Loucy (cell line): Measurements from ENCODE around the gene BLNK.

ENCODE experiments used
- EZH2phosphoT487 ChIP-seq: fragments of 200-600 bp; IDR thresholded peaks from 2 replicates; pipeline ENCODE4 v1.6.1; 2018; ENCODE audit warnings: antibody characterized with exemption, mild to moderate bottlenecking, moderate library complexity, borderline replicate concordance
- TF ChIP-seq, protein P1 (sequence below): fragments of 200-600 bp; sonication (generic); conservative IDR thresholded peaks from 2 replicates; pipeline ENCODE4 v1.5.1; 2014; ENCODE audit warnings: mild to moderate bottlenecking, antibody characterized with exemption, low read length

DNA sequence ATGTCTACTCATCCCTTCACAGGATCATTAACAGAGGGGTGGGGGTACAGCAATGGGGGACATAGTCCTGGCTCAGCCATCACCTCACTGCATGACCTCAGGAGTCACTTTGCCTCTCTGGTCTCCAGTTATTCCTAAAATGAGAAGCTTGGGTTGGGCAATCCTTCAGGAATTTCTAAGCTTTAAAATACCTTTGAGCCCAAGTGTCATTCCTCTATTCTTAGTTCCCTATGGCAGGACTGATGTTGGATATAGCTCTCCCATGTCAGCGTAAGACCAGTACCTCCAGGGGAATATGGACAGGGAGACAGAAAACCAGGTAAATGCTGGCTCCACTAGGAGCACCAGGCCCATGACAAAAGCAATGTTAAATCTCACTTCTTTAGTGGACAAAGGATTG is 34.5 kb downstream of the BLNK start:
- TF ChIP-seq, protein P1, sequence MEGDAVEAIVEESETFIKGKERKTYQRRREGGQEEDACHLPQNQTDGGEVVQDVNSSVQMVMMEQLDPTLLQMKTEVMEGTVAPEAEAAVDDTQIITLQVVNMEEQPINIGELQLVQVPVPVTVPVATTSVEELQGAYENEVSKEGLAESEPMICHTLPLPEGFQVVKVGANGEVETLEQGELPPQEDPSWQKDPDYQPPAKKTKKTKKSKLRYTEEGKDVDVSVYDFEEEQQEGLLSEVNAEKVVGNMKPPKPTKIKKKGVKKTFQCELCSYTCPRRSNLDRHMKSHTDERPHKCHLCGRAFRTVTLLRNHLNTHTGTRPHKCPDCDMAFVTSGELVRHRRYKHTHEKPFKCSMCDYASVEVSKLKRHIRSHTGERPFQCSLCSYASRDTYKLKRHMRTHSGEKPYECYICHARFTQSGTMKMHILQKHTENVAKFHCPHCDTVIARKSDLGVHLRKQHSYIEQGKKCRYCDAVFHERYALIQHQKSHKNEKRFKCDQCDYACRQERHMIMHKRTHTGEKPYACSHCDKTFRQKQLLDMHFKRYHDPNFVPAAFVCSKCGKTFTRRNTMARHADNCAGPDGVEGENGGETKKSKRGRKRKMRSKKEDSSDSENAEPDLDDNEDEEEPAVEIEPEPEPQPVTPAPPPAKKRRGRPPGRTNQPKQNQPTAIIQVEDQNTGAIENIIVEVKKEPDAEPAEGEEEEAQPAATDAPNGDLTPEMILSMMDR = no peak
- TF ChIP-seq EZH2phosphoT487 = no peak
